ENCODE data around the gene SYNGR2.
A peak's percentile ranks its signal among the peaks of the same experiment; 100 is the strongest.

Gene SYNGR2

DNA sequence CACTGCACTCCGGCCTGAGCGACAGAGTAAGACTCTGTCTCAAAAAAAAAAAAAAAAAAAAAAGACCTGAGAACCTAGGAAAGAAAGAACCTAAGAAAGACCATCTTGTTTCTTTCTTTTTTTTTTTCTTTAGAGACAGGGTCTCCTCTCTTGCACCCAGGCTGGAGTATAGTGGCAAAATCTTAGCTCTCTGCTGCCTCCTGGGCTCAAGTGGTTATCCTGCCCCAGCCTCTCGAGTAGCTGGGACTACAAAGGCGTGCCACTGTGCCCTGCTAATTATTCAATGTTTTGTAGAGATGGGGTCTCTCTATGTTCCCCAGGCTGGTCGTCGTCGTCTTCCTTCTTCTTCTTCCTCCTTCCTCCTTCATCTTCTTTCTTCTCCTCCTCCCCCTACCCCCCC, 37.9 kb downstream of the SYNGR2 start:
- DNase-seq, result no peak

DNA sequence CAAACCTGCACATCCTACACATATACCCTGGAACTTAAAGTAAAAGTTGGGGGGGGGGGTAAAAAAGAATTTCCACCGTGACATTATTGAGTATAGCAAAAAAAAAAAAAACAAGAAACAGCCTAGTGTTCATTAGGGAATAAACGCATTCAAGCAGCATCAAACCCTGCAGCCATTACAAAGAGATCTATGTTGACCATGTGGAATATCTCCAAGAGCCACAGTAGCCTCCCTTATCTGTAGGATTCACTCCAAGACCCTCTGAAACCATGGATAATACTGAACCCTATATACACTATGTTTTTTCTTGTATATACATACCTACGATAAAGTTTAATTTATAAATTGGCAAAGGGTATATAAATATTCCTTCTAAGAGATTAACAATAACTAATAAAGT, 40.1 kb downstream of the SYNGR2 start:
- DNase-seq, result no peak

DNA sequence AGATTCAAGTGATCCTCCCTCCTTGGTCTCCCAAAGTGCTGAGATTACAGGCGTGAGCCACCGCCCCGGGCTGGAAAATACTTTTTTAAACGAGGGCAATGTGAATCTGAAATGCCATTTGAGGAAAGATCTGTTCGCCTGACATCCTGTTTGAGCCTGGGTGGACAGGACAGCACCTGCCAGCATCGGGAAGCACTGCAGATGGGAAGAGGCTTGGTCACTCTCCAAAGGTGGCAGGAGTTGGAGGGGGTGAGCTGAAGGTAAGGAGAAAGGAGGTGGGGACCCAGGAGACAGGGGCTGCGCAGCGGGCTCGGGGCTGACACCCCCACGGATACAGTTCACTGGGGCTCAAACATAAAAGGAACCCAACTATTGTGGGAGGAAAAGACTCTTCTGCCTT, 41.7 kb downstream of the SYNGR2 start:
- no peak for DNase-seq

DNA sequence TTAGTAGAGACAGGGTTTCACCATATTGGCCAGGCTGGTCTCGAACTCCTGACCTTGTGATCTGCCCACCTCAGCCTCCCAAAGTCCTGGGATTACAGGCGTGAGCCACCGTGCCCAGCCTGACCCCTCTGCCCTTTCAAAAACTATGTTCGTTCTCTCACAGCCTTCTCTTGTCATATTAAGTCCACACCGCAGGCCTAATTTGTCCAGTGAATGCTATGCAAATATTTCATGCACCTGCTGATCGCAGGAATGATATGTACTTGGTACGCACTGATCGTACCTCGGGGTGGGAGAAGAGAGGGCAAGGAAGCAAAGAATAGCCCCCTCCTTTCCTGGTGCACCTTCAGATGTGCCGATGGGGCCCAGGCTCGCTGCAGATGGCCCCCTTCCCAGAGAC, 42.7 kb downstream of the SYNGR2 start:
- DNase-seq, result no peak

DNA sequence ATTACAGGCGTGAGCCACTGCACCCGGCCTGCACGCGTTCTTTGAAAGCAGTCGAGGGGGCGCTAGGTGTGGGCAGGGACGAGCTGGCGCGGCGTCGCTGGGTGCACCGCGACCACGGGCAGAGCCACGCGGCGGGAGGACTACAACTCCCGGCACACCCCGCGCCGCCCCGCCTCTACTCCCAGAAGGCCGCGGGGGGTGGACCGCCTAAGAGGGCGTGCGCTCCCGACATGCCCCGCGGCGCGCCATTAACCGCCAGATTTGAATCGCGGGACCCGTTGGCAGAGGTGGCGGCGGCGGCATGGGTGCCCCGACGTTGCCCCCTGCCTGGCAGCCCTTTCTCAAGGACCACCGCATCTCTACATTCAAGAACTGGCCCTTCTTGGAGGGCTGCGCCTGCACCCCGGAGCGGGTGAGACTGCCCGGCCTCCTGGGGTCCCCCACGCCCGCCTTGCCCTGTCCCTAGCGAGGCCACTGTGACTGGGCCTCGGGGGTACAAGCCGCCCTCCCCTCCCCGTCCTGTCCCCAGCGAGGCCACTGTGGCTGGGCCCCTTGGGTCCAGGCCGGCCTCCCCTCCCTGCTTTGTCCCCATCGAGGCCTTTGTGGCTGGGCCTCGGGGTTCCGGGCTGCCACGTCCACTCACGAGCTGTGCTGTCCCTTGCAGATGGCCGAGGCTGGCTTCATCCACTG, 45.8 kb downstream of the SYNGR2 start, which contains the start of gene BIRC5:
TSS of gene BIRC5 (plus strand) at position 238 of the 690 bp plus-strand sequence. CDS start at position 302, 64 bp downstream.
- peak; percentile 91 for DNase-seq

DNA sequence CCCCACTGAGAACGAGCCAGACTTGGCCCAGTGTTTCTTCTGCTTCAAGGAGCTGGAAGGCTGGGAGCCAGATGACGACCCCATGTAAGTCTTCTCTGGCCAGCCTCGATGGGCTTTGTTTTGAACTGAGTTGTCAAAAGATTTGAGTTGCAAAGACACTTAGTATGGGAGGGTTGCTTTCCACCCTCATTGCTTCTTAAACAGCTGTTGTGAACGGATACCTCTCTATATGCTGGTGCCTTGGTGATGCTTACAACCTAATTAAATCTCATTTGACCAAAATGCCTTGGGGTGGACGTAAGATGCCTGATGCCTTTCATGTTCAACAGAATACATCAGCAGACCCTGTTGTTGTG, 46.3 kb downstream of the SYNGR2 start:
- DNase-seq, result no peak

DNA sequence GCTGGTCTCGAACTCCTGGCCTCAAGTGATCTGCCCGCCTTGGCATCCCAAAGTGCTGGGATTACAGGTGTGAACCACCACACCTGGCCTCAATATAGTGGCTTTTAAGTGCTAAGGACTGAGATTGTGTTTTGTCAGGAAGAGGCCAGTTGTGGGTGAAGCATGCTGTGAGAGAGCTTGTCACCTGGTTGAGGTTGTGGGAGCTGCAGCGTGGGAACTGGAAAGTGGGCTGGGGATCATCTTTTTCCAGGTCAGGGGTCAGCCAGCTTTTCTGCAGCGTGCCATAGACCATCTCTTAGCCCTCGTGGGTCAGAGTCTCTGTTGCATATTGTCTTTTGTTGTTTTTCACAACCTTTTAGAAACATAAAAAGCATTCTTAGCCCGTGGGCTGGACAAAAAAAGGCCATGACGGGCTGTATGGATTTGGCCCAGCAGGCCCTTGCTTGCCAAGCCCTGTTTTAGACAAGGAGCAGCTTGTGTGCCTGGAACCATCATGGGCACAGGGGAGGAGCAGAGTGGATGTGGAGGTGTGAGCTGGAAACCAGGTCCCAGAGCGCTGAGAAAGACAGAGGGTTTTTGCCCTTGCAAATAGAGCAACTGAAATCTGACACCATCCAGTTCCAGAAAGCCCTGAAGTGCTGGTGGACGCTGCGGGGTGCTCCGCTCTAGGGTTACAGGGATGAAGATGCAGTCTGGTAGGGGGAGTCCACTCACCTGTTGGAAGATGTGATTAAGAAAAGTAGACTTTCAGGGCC, 51.2 kb downstream of the SYNGR2 start:
- no peak for DNase-seq

All from NCI-H2227 treated with DMSO at 0.1 percent for 48 hours (cell line).